AG04449 (cell line): ENCODE data around the gene RAX.

Experiments
- CTCF ChIA-PET: fragments of 350-600 bp; formaldehyde crosslinking; extraction: SDS; loops from one replicate; lab custom pipeline; 2021; ENCODE audit warnings: antibody characterized with exemption; lab: Yijun Ruan, JAX
- POLR2A ChIA-PET: fragments of 400-600, 350-600 bp; formaldehyde crosslinking; extraction: SDS; loops from one replicate; lab custom pipeline; 2020; ENCODE audit warnings: antibody characterized with exemption, inconsistent platforms; lab: Yijun Ruan, JAX
- DNase-seq: peaks from one replicate; pipeline ENCODE4 v3.0.0-alpha.2; 2010; ENCODE audit warnings: low read depth, low spot score
- H3K4me3 ChIP-seq: 2 replicates; pipeline ENCODE4 v1.5.1; 2011; ENCODE audit warnings: low read depth, mild to moderate bottlenecking, control low read depth, low read length
- TF ChIP-seq, protein P1 (sequence below): IDR thresholded peaks from one replicate; pipeline ENCODE4 v1.5.1; 2011; ENCODE audit warnings: mild to moderate bottlenecking, moderate library complexity, low read length, control low read depth, inconsistent platforms; ENCODE audit not compliant: insufficient read depth; ENCODE audit errors: missing control alignments

Gene RAX

DNA sequence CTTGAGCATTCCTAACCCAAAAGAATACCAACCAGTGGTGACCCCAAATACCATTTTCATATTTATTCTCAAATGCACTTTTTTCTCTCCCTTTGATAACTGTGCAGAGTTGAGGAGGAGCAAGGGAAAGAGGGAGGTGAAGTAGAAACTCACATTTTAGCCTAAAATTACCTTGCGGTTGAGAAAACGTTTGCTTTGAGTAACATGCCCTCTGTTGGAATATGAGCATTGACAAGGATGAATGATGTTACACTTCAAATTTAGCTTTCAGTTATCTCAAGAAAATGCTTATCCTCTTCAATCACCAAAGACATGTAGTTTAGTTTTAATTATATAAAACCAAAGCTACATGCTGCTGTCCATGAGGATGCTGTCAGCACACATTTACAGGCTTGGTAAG, 50.9 kb downstream of the RAX start:
- no peak overlapping the region for H3K4me3 ChIP-seq
- no peak for DNase-seq
- ChIA-PET POLR2A (no interaction called here), CTCF (interaction anchor here (0.8 to 2.0 kb wide), 3 partner anchors 26 to 180 kb away, joined by 3 to 6 read pairs (median 6); no protein-coding TSS in a partner anchor)
- TF ChIP-seq, protein P1, sequence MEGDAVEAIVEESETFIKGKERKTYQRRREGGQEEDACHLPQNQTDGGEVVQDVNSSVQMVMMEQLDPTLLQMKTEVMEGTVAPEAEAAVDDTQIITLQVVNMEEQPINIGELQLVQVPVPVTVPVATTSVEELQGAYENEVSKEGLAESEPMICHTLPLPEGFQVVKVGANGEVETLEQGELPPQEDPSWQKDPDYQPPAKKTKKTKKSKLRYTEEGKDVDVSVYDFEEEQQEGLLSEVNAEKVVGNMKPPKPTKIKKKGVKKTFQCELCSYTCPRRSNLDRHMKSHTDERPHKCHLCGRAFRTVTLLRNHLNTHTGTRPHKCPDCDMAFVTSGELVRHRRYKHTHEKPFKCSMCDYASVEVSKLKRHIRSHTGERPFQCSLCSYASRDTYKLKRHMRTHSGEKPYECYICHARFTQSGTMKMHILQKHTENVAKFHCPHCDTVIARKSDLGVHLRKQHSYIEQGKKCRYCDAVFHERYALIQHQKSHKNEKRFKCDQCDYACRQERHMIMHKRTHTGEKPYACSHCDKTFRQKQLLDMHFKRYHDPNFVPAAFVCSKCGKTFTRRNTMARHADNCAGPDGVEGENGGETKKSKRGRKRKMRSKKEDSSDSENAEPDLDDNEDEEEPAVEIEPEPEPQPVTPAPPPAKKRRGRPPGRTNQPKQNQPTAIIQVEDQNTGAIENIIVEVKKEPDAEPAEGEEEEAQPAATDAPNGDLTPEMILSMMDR, result no peak

DNA sequence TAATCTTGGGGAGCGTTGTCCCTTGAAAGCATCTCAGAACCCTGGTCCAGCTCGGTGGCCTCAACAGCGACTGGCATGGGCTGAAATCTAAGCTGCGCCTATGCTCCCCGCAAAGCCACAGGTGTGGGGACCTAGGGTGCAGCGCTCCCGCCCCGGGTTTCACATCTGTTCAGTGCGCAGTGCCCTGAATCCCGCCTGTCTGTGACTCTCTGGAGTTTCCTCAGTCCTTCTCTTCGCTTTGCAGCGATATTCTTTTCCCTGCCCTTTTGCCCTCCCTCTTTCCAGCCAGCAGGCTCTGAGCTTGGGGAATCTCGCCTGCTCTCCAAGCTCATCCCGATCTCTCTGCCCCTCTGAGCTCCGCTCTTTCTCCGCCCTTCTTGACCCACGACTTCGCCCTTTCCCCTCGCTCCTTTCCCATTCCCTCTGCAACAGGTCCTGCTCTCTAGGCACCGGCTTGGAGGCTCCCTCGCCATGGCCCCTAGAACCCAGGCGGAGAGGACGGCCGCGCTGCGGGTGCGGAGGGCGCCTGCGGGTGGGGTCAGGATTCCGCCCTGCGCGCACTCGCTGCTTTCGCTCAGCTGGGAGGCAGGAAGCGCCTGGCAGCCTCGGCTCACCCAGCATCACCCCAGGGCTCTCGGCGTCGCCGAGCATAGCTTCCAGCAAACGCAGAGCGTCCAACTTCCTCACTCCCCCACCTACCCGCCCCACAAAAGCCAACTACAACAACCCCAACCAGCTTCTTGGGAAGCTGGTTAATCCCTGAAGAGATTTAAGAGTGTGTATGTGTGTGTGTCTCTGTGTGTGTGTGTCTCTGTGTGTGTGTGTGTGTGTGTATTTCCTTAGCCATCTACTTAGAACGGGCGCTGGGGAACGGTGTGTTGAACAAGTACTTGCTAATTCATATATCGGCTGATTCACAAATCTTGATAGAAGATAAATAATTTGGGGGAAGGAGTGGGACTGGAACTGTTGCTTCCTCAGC, 52.2 kb downstream of the RAX start:
- no peak for DNase-seq
- CTCF ChIA-PET, result interaction anchor here (0.6 to 2.0 kb wide), 3 partner anchors 87 to 182 kb away, joined by 3 to 6 read pairs (median 3); no protein-coding TSS in a partner anchor
- TF ChIP-seq, protein P1, result no peak
- H3K4me3 ChIP-seq, result peak overlapping the region; percentile 56
- POLR2A ChIA-PET, result no interaction called here

DNA sequence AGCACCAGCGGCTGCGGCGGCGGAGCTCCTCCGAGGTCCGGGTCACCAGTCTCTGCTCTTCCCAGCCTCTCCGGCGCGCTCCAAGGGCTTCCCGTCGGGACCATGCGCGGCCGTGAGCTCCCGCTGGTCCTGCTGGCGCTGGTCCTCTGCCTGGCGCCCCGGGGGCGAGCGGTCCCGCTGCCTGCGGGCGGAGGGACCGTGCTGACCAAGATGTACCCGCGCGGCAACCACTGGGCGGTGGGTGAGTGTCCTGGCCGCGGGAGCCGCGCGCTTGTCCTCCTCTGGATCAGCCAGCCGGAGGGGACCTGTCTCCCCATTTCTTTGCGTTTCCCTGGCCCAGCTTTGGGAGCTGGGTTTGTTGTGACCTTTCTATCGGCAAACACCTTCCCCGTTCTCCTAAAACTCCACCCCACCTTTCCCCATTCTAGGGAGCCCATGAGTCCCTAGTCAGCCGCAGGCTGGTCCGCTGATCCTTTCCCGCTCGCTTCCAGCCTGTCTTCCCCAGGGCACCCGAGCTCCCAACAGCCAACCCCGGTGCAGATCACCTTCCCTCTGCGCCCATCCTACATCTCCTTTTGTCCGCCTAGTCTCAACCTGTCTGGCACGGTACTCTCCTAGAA, 53.0 kb downstream of the RAX start:
- CTCF ChIA-PET, result interaction anchor here (1.0 to 1.7 kb wide), 3 partner anchors 17 to 452 kb away, joined by 3 to 5 read pairs (median 4); no protein-coding TSS in a partner anchor
- DNase-seq, result no peak

DNA sequence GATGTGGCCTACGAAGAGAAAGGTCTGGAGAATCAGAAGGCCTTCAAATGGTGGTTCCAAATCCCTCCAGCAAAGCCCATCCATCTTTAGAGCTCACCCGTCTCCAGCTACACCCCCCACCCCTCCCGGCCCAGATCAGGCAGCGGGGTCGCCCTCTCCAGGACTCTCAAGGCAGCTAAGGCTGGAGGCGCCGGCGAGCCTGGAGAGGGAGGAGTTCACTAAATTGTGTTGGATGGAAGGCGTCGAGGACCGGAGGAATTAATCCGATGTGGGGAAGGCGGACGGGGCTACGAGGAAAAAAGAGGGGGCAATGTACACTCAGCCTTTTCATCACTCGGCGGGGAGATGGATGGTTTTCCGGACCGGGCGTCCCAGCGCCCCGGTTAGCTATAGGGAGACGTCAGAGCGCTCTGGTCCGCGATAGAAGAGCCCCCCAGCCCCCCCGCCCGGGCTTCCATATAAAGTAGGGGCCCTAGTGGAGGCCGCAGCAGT, 53.5 kb downstream of the RAX start, which contains the start of gene GRP:
Gene GRP, plus strand, starts transcription at position 487 of the 492 bp plus-strand sequence. CDS start 108 bp downstream, outside the sequence.
- ChIA-PET CTCF (interaction anchor here (1.0 to 1.7 kb wide), 2 partner anchors 17 to 451 kb away, joined by 4 to 5 read pairs; no protein-coding TSS in a partner anchor), POLR2A (no interaction called here)
- peak within 1 kb of the TSS; percentile 56 for H3K4me3 ChIP-seq
- TF ChIP-seq, protein P1, result no peak
- no peak for DNase-seq

More for the DNA sequence above, 53.0 kb downstream of the RAX start:
- peak overlapping the region; percentile 56 for H3K4me3 ChIP-seq
- POLR2A ChIA-PET, result no interaction called here
- TF ChIP-seq, protein P1, result no peak

DNA sequence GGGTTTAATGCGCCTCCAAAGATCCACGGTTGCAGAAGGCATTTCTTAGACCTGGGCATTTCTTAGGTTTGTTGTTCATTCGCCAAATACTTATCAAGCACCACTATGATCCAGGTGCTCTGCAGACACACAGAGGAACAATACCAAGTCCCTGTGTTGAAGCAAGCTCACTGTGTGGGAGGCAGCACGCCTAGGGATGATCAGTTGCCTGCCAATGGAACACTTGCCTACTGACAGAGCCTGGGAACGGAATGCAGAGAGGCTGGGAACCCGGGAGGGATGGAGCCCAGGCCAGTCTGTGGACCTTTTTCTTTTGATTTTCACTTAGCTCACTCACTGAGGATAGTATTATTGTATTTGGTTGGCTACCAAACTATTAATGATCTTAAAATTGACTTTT, 55.2 kb downstream of the RAX start:
- H3K4me3 ChIP-seq, result no peak overlapping the region
- POLR2A ChIA-PET, result no interaction called here
- TF ChIP-seq, protein P1, result no peak
- CTCF ChIA-PET, result interaction anchor here (1.0 to 1.4 kb wide), 2 partner anchors 13 to 22 kb away, joined by 3 to 4 read pairs; no protein-coding TSS in a partner anchor
- no peak for DNase-seq
